NCI-H2227 (cell line): ENCODE measurements around the gene RANBP17.

Experiments
- DNase-seq: peaks from one replicate; lab custom pipeline; 2025; ENCODE audit not compliant: unreplicated experiment; lab: John Stamatoyannopoulos, UW

RANBP17 gene

DNA sequence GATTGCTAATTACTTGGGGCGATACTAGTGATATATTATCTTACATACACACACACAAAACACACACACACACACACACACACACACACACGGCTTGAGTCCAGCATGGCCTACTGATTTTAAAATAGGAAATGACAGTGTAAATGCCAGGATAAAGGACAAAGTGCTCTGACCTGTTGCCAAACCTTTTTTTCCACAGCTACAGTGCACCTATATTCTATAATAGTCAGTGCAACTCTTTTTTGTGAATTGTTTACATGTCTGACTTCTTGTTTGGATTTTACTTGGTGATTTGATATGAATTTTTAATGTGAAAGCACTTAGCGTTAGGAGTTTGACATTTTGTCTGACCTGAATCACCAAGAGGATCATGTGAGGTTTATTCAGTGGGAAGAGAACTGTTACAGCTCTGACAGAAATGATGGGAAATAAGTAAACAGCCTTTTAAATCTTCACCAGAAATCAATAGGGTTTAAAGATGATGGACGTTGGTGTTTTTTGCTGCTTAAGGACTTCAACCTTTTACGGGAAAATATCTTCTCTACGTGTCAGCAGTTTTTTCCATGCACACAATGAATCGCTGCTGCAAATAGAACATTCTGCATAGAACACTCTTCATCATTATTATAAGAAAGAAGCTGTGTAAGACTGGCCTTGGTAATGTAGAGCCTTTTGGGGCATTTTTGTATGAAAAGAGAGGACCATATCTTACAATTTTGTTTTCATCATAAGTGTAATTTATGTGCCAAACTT lies 218.5 kb downstream of the RANBP17 start:
- DNase-seq = peak; percentile 6

DNA sequence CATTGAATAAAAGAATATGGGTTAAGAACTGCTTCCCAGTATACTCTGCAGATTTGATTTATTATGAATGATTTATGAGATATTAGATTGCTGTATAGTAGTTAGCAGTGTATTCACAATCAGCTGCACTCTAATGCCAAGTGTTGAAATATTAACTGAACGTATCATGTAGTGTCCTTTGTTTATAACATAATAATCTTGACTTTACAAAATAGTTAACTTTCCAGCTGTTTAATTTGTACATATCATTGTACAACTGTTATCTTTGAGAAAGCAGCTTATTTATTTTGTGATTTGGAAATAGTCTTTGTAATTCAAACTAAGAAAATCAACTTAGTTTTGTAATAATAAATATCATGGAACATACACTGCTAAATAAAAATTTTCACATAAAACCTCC lies 219.5 kb downstream of the RANBP17 start:
- no peak for DNase-seq

GRCh38 chr5:171092194-171092593 lies 230.4 kb downstream of the RANBP17 start:
- DNase-seq = no peak

- no peak for DNase-seq
These were observed 231.8 kb downstream of the RANBP17 start for GRCh38 chr5:171093598-171093997.

DNA sequence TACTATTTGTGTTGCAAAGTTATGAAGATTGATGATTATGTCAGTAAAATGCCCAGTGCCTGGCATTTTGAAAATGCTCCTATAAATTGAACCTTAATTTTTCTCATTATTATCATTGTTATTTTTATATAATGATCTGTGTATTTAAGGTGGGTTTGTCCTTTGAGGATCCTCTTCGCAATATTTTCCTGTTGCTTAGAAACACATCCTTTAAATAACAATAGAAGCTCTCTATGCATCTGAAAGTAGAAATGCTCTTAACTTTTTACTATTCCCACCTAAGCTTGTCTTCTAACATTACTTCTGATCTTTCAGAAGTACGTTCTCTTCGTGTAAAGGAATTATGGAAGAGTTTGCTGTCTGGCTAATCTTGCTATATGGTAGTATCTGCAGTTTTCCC lies 232.5 kb downstream of the RANBP17 start:
- DNase-seq = no peak

DNA sequence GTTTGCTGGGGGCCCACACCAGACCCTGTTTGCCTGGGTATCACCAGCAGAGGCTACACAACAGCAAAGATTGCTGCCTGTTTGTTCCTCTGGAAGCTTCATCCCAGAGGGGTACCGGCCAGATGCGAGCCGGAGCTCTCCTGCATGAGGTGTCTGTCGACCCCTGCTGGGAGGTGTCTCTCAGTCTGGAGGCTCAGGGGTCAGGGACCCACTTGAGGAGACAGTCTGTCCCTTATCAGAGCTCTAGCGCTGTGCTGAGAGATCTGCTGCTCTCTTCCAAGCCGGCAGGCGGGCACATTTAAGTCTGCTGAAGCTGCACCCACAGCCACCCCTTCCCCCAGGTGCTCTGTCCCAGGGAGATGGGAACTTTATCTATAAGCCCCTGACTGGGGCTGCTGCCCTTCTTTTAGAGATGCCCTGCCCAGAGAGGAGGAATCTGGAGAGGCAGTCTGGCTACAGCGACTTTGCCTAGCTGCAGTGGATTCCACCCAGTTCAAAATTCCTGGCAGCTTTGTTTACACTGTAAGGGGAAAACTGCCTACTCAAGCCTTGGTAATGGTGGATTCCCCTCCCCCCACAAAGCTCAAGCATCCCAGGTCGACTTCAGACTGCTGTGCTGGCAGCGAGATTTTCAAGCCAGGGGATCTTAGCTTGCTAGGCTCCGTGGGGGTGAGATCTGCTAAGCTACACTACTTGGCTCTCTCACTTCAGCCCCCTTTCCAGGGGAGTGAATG lies 241.2 kb downstream of the RANBP17 start:
- DNase-seq = no peak

GRCh38 chr5:171107669-171108068 lies 245.9 kb downstream of the RANBP17 start:
- no peak for DNase-seq

- no peak for DNase-seq
These were observed 253.7 kb downstream of the RANBP17 start for GRCh38 chr5:171115519-171115918.

- no peak for DNase-seq
These were observed 254.9 kb downstream of the RANBP17 start for GRCh38 chr5:171116719-171117118.

GRCh38 chr5:171120986-171121622 lies 259.3 kb downstream of the RANBP17 start:
- DNase-seq = no peak

- DNase-seq = no peak
These were observed 259.8 kb downstream of the RANBP17 start for GRCh38 chr5:171121638-171122037.

DNA sequence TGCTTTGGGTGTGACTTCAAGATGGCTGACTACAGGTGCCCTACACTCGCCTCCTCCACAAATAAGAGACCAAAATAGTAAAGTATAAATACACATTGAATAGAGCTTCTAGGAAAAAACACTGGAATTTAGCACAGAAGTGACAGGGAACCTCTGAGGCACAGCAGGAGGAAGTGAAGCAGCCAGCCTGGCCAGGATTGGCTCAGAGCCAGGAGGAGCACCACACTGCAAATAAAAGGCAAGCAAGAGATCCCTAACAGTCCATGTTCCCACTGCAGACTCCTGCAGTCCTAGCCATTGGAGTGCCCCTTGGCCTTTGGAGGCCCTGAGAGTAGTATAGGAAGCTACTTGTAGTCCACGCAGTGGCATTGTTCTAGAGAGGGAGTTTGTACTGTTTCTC lies 260.6 kb downstream of the RANBP17 start:
- no peak for DNase-seq

DNA sequence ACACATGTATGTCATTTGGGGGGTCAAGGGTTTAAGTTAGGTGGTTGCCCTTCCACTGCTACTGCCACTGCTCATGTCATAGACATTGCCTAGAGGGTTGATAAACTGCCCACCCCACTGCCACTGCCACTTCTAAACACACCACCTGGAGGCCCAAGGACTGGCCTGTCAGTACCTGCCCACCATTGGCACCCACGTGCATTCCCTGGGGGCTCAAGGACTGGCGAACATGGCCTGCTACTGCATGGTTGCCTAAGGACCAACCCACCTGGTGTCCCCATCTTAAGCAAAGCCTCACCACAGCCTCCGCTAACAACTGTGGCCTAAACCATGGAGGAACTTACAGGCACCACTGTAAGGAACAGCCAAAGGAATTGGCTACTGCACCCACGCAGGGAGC lies 261.6 kb downstream of the RANBP17 start:
- no peak for DNase-seq

GRCh38 chr5:171127314-171127713 lies 265.5 kb downstream of the RANBP17 start:
- DNase-seq = no peak

DNA sequence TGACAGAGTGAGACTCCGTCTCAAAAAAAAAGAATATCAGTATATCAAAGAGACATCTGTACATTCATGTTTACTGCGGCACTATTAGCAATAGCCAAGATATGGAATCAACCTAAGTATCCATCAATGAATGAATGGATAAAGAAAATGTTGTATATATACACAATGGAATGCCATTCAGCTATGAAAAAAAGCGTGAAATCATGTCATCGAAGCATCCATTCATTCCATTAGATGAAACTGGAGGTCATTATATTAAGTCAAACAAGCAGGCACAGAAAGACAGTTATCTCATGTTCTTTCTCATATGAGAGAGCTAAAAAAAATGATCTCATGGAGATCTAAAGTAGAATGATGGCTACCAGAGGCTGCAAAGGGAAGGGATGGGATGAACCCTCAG lies 266.3 kb downstream of the RANBP17 start:
- no peak for DNase-seq

GRCh38 chr5:171129308-171129707 lies 267.5 kb downstream of the RANBP17 start:
- no peak for DNase-seq

DNA sequence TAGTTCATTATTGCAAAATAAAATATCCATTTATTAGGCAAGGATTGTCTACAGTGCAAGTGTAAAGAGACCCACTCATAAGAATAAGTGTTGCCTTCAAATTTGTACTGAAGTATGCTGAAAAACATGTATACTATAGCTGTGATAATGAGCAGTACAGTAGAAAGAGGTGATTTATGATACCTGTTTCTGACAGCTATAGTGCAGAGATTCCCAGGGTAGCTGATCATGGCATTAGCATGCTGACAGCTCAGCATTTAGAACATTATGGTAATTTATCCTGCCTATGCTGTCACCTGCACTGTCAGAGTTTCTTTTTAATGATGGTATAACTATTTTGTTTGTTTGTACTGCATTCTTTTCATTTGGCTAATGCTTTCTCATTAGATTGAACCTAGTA lies 269.7 kb downstream of the RANBP17 start:
- peak; percentile 7 for DNase-seq

DNA sequence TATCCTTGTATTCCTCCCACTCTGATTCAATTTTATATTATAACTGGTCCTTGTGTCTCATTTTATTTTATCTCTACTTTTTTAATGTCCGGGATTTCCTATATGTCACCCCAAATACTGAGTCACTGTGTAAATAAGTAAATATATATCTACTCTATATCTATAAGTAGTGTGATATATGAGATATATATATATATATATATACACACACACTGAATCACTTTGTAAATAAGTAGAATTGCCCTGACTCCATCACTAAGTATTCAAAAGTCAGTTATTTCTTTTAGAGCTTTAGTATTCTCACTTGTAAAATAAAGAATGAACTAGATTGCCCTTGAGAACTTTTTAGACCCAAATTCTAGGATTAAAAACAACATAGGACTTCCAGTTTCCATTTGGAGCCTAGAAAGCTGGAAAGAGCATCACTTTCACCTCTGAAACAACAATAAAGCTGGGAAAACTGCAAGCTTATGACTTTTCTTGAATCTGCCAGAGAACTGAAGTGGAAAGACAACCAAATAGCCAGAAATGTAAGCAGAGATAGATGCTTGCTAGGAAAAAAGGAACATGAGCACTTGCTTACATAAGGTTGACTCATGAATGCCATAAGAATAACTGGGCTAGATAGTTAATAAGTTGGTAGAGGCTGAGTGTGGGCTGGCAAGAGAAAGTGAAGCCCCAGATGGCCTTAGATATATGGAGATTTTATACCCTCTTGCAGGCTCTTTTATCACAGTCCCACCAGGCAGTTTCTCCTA lies 276.1 kb downstream of the RANBP17 start:
- DNase-seq = no peak

DNA sequence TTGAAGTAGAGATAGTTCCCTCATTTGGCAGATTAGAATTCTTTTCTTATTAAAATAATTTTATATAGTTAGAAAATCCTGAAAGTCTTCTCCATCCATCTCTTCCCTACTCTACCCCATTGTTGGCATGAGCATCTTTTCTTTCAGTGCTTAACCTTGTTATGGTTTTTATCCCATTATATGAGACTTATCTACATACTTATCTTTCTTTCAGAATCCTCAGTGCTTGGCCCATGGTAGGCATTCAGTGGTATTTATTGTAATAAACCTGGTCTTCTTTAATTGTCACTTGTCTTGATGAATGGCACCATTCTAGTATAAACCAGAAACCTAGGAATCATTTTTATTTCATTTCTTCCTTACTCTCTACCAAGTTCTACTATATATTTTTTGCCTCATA lies 277.4 kb downstream of the RANBP17 start:
- no peak for DNase-seq

- DNase-seq = no peak
These were observed 280.8 kb downstream of the RANBP17 start for GRCh38 chr5:171142617-171143016.

DNA sequence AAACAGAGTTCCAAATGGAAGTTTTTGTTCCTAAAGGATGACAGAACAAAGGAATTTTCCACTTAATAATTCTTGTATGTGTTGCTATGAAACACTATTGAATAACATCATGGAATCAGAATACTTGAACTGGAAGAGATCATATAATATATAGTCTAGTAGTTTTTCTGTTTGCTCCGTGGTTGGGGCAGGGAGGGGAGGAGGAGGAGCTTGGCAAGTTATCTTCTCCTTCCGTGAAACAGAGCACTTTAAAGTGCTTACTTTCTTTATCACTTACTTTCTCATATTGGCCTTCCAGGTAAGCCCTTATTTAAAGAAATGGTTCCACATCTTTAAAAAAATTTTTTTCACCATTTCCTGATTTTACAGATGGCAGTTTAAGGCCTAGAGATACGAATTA lies 281.4 kb downstream of the RANBP17 start:
- no peak for DNase-seq
